ENCODE results near the gene NEUROG2.

- TF ChIP-seq, protein P1, sequence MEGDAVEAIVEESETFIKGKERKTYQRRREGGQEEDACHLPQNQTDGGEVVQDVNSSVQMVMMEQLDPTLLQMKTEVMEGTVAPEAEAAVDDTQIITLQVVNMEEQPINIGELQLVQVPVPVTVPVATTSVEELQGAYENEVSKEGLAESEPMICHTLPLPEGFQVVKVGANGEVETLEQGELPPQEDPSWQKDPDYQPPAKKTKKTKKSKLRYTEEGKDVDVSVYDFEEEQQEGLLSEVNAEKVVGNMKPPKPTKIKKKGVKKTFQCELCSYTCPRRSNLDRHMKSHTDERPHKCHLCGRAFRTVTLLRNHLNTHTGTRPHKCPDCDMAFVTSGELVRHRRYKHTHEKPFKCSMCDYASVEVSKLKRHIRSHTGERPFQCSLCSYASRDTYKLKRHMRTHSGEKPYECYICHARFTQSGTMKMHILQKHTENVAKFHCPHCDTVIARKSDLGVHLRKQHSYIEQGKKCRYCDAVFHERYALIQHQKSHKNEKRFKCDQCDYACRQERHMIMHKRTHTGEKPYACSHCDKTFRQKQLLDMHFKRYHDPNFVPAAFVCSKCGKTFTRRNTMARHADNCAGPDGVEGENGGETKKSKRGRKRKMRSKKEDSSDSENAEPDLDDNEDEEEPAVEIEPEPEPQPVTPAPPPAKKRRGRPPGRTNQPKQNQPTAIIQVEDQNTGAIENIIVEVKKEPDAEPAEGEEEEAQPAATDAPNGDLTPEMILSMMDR (IDR thresholded peaks at IDR 0.05), result no peak
- no peak for TF ChIP-seq EZH2 (IDR thresholded peaks at IDR 0.05)
These were observed 34.7 kb upstream of the NEUROG2 start for GRCh38 chr4:112550728-112551127.
